Measurements from ENCODE around the gene CLSTN2.

CLSTN2 gene

GRCh38 chr3:140223197-140223596, 288.2 kb downstream of the CLSTN2 start (continued):
- TF ChIP-seq ZNF350 (tag by site-specific recombination; IDR thresholded peaks at IDR 0.05) (no peak), ZNF473 (tag by site-specific recombination; IDR thresholded peaks at IDR 0.05) (no peak), ZNF449 (tag by site-specific recombination; IDR thresholded peaks at IDR 0.05) (no peak), ZNF37A (tag by site-specific recombination; IDR thresholded peaks at IDR 0.05) (no peak), ZNF433 (tag by site-specific recombination; IDR thresholded peaks at IDR 0.05; ENCODE audit: low read depth) (no peak), ZSCAN16 (tag by site-specific recombination; IDR thresholded peaks at IDR 0.05) (no peak)

- H3K4me3 ChIP-seq (ENCODE audit: low read depth, low read length) = no peak overlapping the region
- ChIA-PET CTCF (interaction anchor here (0.6 to 0.7 kb wide), 2 partner anchors 95 to 1392 kb away, joined by 3 to 4 read pairs; no protein-coding TSS in a partner anchor), POLR2A (no interaction called here)
- no peak for TF ChIP-seq ZNF501 (tag by site-specific recombination; IDR thresholded peaks at IDR 0.05)
- peak; percentile 45 for TF ChIP-seq ZBTB20 (tag by site-specific recombination; IDR thresholded peaks at IDR 0.05)
- no peak for TF ChIP-seq ZNF558 (tag by site-specific recombination; IDR thresholded peaks at IDR 0.05)
- no peak for TF ChIP-seq ZNF24 (tag by site-specific recombination; IDR thresholded peaks at IDR 0.05)
- no peak for TF ChIP-seq ZNF488 (tag by site-specific recombination; IDR thresholded peaks at IDR 0.05)
- no peaks in the 10 kb centered on the region for H3K9me3 ChIP-seq (ENCODE audit: control insufficient read depth, insufficient read depth, low read depth, low read length)
- no peaks in the 10 kb centered on the region; the same call in 1 of the 2 replicates for H3K4me1 ChIP-seq (ENCODE audit: control insufficient read depth, insufficient read depth, low read length)
- H3K36me3 ChIP-seq (ENCODE audit: control insufficient read depth in 2 of 2, insufficient read depth in 1 of 2, low read length in 2 of 2) = no peaks in the 10 kb centered on the region
- H3K27ac ChIP-seq (ENCODE audit: extremely low read depth, low read depth, low read length) = no peak overlapping the region
Observed at GRCh38 chr3:140223631-140224030, 288.6 kb downstream of the CLSTN2 start.

GRCh38 chr3:140224307-140224706, 289.3 kb downstream of the CLSTN2 start:
- no peak overlapping the region for H3K4me3 ChIP-seq (ENCODE audit: low read depth, low read length)
- H3K36me3 ChIP-seq (ENCODE audit: control insufficient read depth in 2 of 2, insufficient read depth in 1 of 2, low read length in 2 of 2) = no peaks in the 10 kb centered on the region
- H3K4me1 ChIP-seq (ENCODE audit: control insufficient read depth, insufficient read depth, low read length) = no peaks in the 10 kb centered on the region; the same call in 1 of the 2 replicates
- POLR2A ChIA-PET = no interaction called here
- CTCF ChIA-PET = no interaction called here
- no peak overlapping the region for H3K27ac ChIP-seq (ENCODE audit: extremely low read depth, low read depth, low read length)
- H3K9me3 ChIP-seq (ENCODE audit: control insufficient read depth, insufficient read depth, low read depth, low read length) = no peaks in the 10 kb centered on the region
- no peak for TF ChIP-seq ZNF354C (tag by site-specific recombination; IDR thresholded peaks at IDR 0.05; ENCODE audit: borderline replicate concordance, low read depth)
- TF ChIP-seq ZNF747 (tag by site-specific recombination; IDR thresholded peaks at IDR 0.05) = no peak
- no peak for TF ChIP-seq ZNF560 (tag by site-specific recombination; IDR thresholded peaks at IDR 0.05; ENCODE audit: borderline replicate concordance)
- no peak for TF ChIP-seq TSHZ1 (tag by site-specific recombination; IDR thresholded peaks at IDR 0.05; ENCODE audit: borderline replicate concordance)
- no peak for TF ChIP-seq ZNF174 (tag by site-specific recombination; IDR thresholded peaks at IDR 0.05)
- no peak for TF ChIP-seq ZNF350 (tag by site-specific recombination; IDR thresholded peaks at IDR 0.05)
- no peak for TF ChIP-seq HOXA7 (CRISPR knock-in tag; IDR thresholded peaks at IDR 0.05; ENCODE audit: borderline replicate concordance)
- TF ChIP-seq ZNF302 (tag by site-specific recombination; IDR thresholded peaks at IDR 0.05; ENCODE audit: low read depth) = no peak
- TF ChIP-seq ZNF416 (tag by site-specific recombination; IDR thresholded peaks at IDR 0.05) = no peak
- no peak for TF ChIP-seq ZNF76 (tag by site-specific recombination; IDR thresholded peaks at IDR 0.05; ENCODE audit: borderline replicate concordance, low read depth)
- TF ChIP-seq SALL2 (tag by site-specific recombination; IDR thresholded peaks at IDR 0.05; ENCODE audit: borderline replicate concordance) = no peak
- TF ChIP-seq ZNF266 (tag by site-specific recombination; IDR thresholded peaks at IDR 0.05; ENCODE audit: low read depth) = no peak
- TF ChIP-seq ZNF169 (tag by site-specific recombination; IDR thresholded peaks at IDR 0.05) = no peak
- no peak for TF ChIP-seq ZNF510 (tag by site-specific recombination; IDR thresholded peaks at IDR 0.05; ENCODE audit: insufficient replicate concordance)
- no peak for TF ChIP-seq ZSCAN23 (tag by site-specific recombination; IDR thresholded peaks at IDR 0.05)
- no peak for TF ChIP-seq ZEB2 (tag by site-specific recombination; IDR thresholded peaks at IDR 0.05)
- TF ChIP-seq PRDM6 (tag by site-specific recombination; IDR thresholded peaks at IDR 0.05) = no peak

Data from HEK293 (cell line).